ENCODE data around the gene GPRASP2.
"Not testable (repeated sequence)": the region's sequence is repeated elsewhere in the genome, so short reads cannot be mapped to it uniquely, and the experiment has no call there.

The GPRASP2 gene

DNA sequence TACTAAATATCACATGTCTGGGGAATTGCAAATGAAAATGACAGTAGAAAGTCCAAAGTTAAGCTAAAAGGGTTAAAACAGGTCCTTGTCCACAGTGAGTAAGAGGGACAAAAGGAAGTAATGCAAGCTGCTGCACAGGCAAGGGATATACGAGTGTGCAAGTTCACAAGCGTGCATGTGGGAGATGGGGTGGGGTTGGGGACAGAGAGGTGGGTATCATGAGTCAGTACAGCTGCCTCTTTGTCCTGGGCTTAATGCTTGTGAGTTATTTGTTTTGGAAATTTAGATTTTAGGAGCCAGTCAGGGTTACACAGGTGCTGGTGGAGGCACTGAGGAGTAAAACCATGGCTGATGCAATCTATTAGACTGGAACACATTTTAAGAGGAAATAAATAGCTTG is 3.3 kb upstream of the GPRASP2 start:
- Histone ChIP-seq H3K27ac (ENCODE audit: low read depth, low read length) (no peak overlapping the region), H3K9me3 (ENCODE audit: control insufficient read depth in 1 of 2, low read length in 2 of 2) (no peaks in the 10 kb centered on the region), H3K4me3 (ENCODE audit: low read depth in 1 of 2, low read length in 2 of 2) (no peak overlapping the region), H3K9ac (ENCODE audit: low read depth in 1 of 2, low read length in 2 of 2) (no peak overlapping the region), H3K4me1 (ENCODE audit: control insufficient read depth in 1 of 2, insufficient read depth in 2 of 2, low read length in 2 of 2) (peaks cover 0 to 3% of the 10 kb centered on the region in 2 donors), H3K27me3 (ENCODE audit: control insufficient read depth in 1 of 2, insufficient read depth in 2 of 2, low read length in 2 of 2) (no peaks in the 10 kb centered on the region), H3K36me3 (ENCODE audit: control insufficient read depth in 1 of 2, insufficient read depth in 2 of 2, low read length in 2 of 2) (no peaks in the 10 kb centered on the region)

DNA sequence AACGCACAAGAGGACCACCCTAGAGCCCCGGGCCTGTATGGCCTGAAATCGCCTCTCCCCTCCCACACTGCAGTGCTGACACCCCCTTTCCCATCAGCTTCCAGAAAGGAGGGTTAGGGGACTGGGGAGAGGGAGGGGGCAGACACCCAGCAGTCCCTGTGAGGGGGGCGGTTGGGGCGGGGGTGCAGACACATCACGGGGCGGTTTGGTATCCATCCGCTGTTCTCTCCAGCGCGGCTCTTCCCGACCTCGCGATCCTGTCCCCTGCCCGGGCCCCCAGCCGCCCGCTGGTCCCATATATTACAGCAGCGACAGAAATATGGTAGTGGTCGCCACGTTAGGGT is 404 bp upstream of the GPRASP2 start:
- Histone ChIP-seq H3K9ac (ENCODE audit: low read depth in 1 of 2, low read length in 2 of 2) (no peak overlapping the region), H3K27me3 (ENCODE audit: control insufficient read depth in 1 of 2, insufficient read depth in 2 of 2, low read length in 2 of 2) (no peaks in the 10 kb centered on the region), H3K27ac (ENCODE audit: low read depth, low read length) (no peak overlapping the region), H3K4me1 (ENCODE audit: control insufficient read depth in 1 of 2, insufficient read depth in 2 of 2, low read length in 2 of 2) (peaks cover 0 to 3% of the 10 kb centered on the region in 2 donors), H3K4me3 (ENCODE audit: low read depth in 1 of 2, low read length in 2 of 2) (peak overlapping the region; percentile 64 to 73), H3K9me3 (ENCODE audit: control insufficient read depth in 1 of 2, low read length in 2 of 2) (no peaks in the 10 kb centered on the region), H3K36me3 (ENCODE audit: control insufficient read depth in 1 of 2, insufficient read depth in 2 of 2, low read length in 2 of 2) (no peaks in the 10 kb centered on the region)

GRCh38 chrX:102712981-102713625 is 855 bp downstream of the GPRASP2 start:
- peaks cover 0 to 3% of the 10 kb centered on the region in 2 donors for H3K4me1 ChIP-seq (ENCODE audit: control insufficient read depth in 1 of 2, insufficient read depth in 2 of 2, low read length in 2 of 2)
- no peak overlapping the region for H3K27ac ChIP-seq (ENCODE audit: low read depth, low read length)
- peak overlapping the region; percentile 39 to 51 for H3K9ac ChIP-seq (ENCODE audit: low read depth in 1 of 2, low read length in 2 of 2)

DNA sequence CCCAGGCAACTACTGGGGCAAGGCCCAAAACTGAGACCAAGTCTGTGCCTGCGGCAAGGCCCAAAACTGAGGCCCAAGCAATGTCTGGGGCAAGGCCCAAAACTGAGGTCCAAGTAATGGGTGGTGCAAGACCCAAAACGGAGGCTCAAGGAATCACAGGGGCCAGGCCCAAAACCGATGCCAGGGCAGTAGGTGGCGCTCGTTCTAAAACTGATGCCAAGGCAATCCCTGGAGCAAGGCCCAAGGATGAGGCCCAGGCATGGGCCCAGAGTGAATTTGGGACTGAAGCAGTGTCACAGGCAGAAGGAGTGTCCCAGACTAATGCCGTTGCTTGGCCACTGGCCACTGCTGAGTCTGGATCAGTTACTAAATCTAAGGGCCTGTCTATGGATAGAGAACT is 2.7 kb downstream of the GPRASP2 start:
- H3K27ac ChIP-seq (ENCODE audit: low read depth, low read length), result no peak overlapping the region
- no peaks in the 10 kb centered on the region for H3K27me3 ChIP-seq (ENCODE audit: control insufficient read depth in 1 of 2, insufficient read depth in 2 of 2, low read length in 2 of 2)
- H3K36me3 ChIP-seq (ENCODE audit: control insufficient read depth in 1 of 2, insufficient read depth in 2 of 2, low read length in 2 of 2), result no peaks in the 10 kb centered on the region
- H3K9me3 ChIP-seq (ENCODE audit: control insufficient read depth in 1 of 2, low read length in 2 of 2), result no peaks in the 10 kb centered on the region
- no peak overlapping the region for H3K9ac ChIP-seq (ENCODE audit: low read depth in 1 of 2, low read length in 2 of 2)
- peaks cover 0 to 3% of the 10 kb centered on the region in 2 donors for H3K4me1 ChIP-seq (ENCODE audit: control insufficient read depth in 1 of 2, insufficient read depth in 2 of 2, low read length in 2 of 2)
- no peak overlapping the region for H3K4me3 ChIP-seq (ENCODE audit: low read depth in 1 of 2, low read length in 2 of 2)

More at GRCh38 chrX:102712981-102713625, 855 bp downstream of the GPRASP2 start:
- Histone ChIP-seq H3K9me3 (ENCODE audit: control insufficient read depth in 1 of 2, low read length in 2 of 2) (no peaks in the 10 kb centered on the region), H3K27me3 (ENCODE audit: control insufficient read depth in 1 of 2, insufficient read depth in 2 of 2, low read length in 2 of 2) (no peaks in the 10 kb centered on the region), H3K36me3 (ENCODE audit: control insufficient read depth in 1 of 2, insufficient read depth in 2 of 2, low read length in 2 of 2) (no peaks in the 10 kb centered on the region), H3K4me3 (ENCODE audit: low read depth in 1 of 2, low read length in 2 of 2) (peak overlapping the region; percentile 64 to 73)

DNA sequence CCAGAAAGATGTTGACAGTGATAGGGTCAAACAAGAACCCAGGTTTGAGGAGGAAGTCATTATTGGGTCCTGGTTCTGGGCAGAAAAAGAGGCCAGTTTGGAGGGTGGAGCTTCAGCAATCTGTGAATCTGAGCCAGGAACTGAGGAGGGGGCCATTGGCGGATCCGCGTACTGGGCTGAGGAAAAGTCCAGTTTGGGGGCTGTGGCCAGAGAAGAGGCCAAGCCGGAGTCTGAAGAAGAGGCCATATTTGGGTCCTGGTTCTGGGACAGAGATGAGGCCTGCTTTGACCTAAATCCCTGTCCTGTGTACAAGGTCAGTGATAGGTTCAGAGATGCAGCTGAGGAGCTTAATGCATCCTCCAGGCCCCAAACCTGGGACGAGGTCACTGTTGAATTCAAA is 3.7 kb downstream of the GPRASP2 start:
- Histone ChIP-seq H3K9me3 (ENCODE audit: control insufficient read depth in 1 of 2, low read length in 2 of 2) (no peaks in the 10 kb centered on the region), H3K9ac (ENCODE audit: low read depth in 1 of 2, low read length in 2 of 2) (no peak overlapping the region), H3K27me3 (ENCODE audit: control insufficient read depth in 1 of 2, insufficient read depth in 2 of 2, low read length in 2 of 2) (no peaks in the 10 kb centered on the region), H3K4me3 (ENCODE audit: low read depth in 1 of 2, low read length in 2 of 2) (no peak overlapping the region), H3K36me3 (ENCODE audit: control insufficient read depth in 1 of 2, insufficient read depth in 2 of 2, low read length in 2 of 2) (no peaks in the 10 kb centered on the region), H3K4me1 (ENCODE audit: control insufficient read depth in 1 of 2, insufficient read depth in 2 of 2, low read length in 2 of 2) (peaks cover 3 to 6% of the 10 kb centered on the region in 2 donors), H3K27ac (ENCODE audit: low read depth, low read length) (no peak overlapping the region)

- Histone ChIP-seq H3K9ac (ENCODE audit: low read depth in 1 of 2, low read length in 2 of 2) (peak within 1 kb of the TSS; percentile 68 to 75), H3K9me3 (ENCODE audit: control insufficient read depth in 1 of 2, low read length in 2 of 2) (no peaks in the 10 kb centered on the region), H3K27ac (ENCODE audit: low read depth, low read length) (no peak within 1 kb of the TSS), H3K4me1 (ENCODE audit: control insufficient read depth in 1 of 2, insufficient read depth in 2 of 2, low read length in 2 of 2) (peaks cover 5 to 6% of the 10 kb centered on the region in 2 donors), H3K4me3 (ENCODE audit: low read depth in 1 of 2, low read length in 2 of 2) (peak within 1 kb of the TSS; percentile 67 to 72), H3K27me3 (ENCODE audit: control insufficient read depth in 1 of 2, insufficient read depth in 2 of 2, low read length in 2 of 2) (no peaks in the 10 kb centered on the region), H3K36me3 (ENCODE audit: control insufficient read depth in 1 of 2, insufficient read depth in 2 of 2, low read length in 2 of 2) (no peaks in the 10 kb centered on the region)
Measured at GRCh38 chrX:102720237-102721168, 8.3 kb downstream of the GPRASP2 start, which contains the start of gene GPRASP3. Gene GPRASP3, plus strand, starts transcription at chrX:102720743. Its CDS starts 28,253 bp downstream, at chrX:102748996.

GRCh38 chrX:102721169-102721506 is 8.9 kb downstream of the GPRASP2 start:
- not testable (repeated sequence) for H3K36me3 ChIP-seq (ENCODE audit: control insufficient read depth in 1 of 2, insufficient read depth in 2 of 2, low read length in 2 of 2); H3K27ac ChIP-seq (ENCODE audit: low read depth, low read length); H3K4me1 ChIP-seq (ENCODE audit: control insufficient read depth in 1 of 2, insufficient read depth in 2 of 2, low read length in 2 of 2); H3K9me3 ChIP-seq (ENCODE audit: control insufficient read depth in 1 of 2, low read length in 2 of 2); H3K27me3 ChIP-seq (ENCODE audit: control insufficient read depth in 1 of 2, insufficient read depth in 2 of 2, low read length in 2 of 2)
- peak overlapping the region; percentile 68 to 75 for H3K9ac ChIP-seq (ENCODE audit: low read depth in 1 of 2, low read length in 2 of 2)
- peak overlapping the region; percentile 67 to 72 for H3K4me3 ChIP-seq (ENCODE audit: low read depth in 1 of 2, low read length in 2 of 2)

DNA sequence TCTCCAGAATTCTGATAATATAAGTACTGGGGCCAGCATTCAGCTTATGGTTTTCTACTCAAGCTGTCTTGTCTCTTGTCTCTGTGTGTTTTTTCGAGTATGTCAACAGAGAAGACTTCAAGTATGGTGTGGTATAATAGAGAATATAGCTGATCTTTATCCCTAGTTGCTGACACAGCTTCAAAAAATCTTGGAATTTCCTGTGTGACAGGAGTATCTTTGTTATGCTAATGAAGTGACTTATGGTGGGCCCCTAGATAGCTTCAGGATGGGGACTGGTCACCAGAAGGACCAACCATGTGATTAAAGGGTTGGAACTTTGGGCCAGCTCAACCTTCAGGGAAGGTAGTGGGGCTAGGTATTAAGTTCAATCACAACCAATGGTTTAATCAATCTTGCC is 11.2 kb downstream of the GPRASP2 start:
- no peak overlapping the region for H3K9ac ChIP-seq (ENCODE audit: low read depth in 1 of 2, low read length in 2 of 2)
- no peak overlapping the region for H3K4me3 ChIP-seq (ENCODE audit: low read depth in 1 of 2, low read length in 2 of 2)
- H3K27ac ChIP-seq (ENCODE audit: low read depth, low read length), result no peak overlapping the region
- peaks cover 5 to 6% of the 10 kb centered on the region in 2 donors for H3K4me1 ChIP-seq (ENCODE audit: control insufficient read depth in 1 of 2, insufficient read depth in 2 of 2, low read length in 2 of 2)
- no peaks in the 10 kb centered on the region for H3K9me3 ChIP-seq (ENCODE audit: control insufficient read depth in 1 of 2, low read length in 2 of 2)
- no peaks in the 10 kb centered on the region for H3K27me3 ChIP-seq (ENCODE audit: control insufficient read depth in 1 of 2, insufficient read depth in 2 of 2, low read length in 2 of 2)
- no peaks in the 10 kb centered on the region for H3K36me3 ChIP-seq (ENCODE audit: control insufficient read depth in 1 of 2, insufficient read depth in 2 of 2, low read length in 2 of 2)

DNA sequence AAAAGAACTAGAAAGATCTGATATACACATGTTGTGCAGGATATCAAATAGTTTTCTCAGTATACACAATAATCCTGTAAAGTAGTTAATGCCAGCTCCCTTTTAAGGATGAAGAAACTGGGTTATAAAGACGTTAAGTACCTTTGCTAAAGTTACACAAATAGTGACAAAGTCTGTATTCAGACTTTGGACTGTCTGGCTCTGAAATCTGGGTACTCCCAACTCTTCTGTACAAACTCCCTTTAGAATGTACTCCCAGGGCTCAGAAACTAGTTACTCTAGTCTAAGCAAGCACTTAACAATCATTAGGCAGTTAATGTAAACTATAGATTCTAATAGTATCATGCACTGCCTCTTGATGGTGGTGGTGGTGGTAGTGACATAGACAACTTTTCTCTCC is 15.5 kb downstream of the GPRASP2 start:
- H3K27ac ChIP-seq (ENCODE audit: low read depth, low read length), result no peak overlapping the region
- H3K36me3 ChIP-seq (ENCODE audit: control insufficient read depth in 1 of 2, insufficient read depth in 2 of 2, low read length in 2 of 2), result no peaks in the 10 kb centered on the region
- no peaks in the 10 kb centered on the region for H3K9me3 ChIP-seq (ENCODE audit: control insufficient read depth in 1 of 2, low read length in 2 of 2)
- no peak overlapping the region for H3K4me3 ChIP-seq (ENCODE audit: low read depth in 1 of 2, low read length in 2 of 2)
- no peaks in the 10 kb centered on the region for H3K27me3 ChIP-seq (ENCODE audit: control insufficient read depth in 1 of 2, insufficient read depth in 2 of 2, low read length in 2 of 2)
- no peak overlapping the region for H3K9ac ChIP-seq (ENCODE audit: low read depth in 1 of 2, low read length in 2 of 2)
- H3K4me1 ChIP-seq (ENCODE audit: control insufficient read depth in 1 of 2, insufficient read depth in 2 of 2, low read length in 2 of 2), result no peaks in the 10 kb centered on the region

GRCh38 chrX:102728646-102729045 is 16.4 kb downstream of the GPRASP2 start:
- Histone ChIP-seq H3K4me1 (ENCODE audit: control insufficient read depth in 1 of 2, insufficient read depth in 2 of 2, low read length in 2 of 2) (no peaks in the 10 kb centered on the region), H3K9me3 (ENCODE audit: control insufficient read depth in 1 of 2, low read length in 2 of 2) (no peaks in the 10 kb centered on the region), H3K27ac (ENCODE audit: low read depth, low read length) (no peak overlapping the region), H3K27me3 (ENCODE audit: control insufficient read depth in 1 of 2, insufficient read depth in 2 of 2, low read length in 2 of 2) (no peaks in the 10 kb centered on the region), H3K36me3 (ENCODE audit: control insufficient read depth in 1 of 2, insufficient read depth in 2 of 2, low read length in 2 of 2) (no peaks in the 10 kb centered on the region), H3K9ac (ENCODE audit: low read depth in 1 of 2, low read length in 2 of 2) (no peak overlapping the region), H3K4me3 (ENCODE audit: low read depth in 1 of 2, low read length in 2 of 2) (no peak overlapping the region)
